HG03108 (cell line): ENCODE measurements around the gene LYRM4.
"Not testable (repeated sequence)": the region's sequence is repeated elsewhere in the genome, so short reads cannot be mapped to it uniquely, and the experiment has no call there.

ENCODE experiments used
- ATAC-seq: cut with Tn5 transposase; IDR thresholded peaks from one replicate; pipeline ENCODE4 v1.9.1; 2021; ENCODE audit warnings: moderate library complexity; ENCODE audit not compliant: unreplicated experiment

The LYRM4 gene

DNA sequence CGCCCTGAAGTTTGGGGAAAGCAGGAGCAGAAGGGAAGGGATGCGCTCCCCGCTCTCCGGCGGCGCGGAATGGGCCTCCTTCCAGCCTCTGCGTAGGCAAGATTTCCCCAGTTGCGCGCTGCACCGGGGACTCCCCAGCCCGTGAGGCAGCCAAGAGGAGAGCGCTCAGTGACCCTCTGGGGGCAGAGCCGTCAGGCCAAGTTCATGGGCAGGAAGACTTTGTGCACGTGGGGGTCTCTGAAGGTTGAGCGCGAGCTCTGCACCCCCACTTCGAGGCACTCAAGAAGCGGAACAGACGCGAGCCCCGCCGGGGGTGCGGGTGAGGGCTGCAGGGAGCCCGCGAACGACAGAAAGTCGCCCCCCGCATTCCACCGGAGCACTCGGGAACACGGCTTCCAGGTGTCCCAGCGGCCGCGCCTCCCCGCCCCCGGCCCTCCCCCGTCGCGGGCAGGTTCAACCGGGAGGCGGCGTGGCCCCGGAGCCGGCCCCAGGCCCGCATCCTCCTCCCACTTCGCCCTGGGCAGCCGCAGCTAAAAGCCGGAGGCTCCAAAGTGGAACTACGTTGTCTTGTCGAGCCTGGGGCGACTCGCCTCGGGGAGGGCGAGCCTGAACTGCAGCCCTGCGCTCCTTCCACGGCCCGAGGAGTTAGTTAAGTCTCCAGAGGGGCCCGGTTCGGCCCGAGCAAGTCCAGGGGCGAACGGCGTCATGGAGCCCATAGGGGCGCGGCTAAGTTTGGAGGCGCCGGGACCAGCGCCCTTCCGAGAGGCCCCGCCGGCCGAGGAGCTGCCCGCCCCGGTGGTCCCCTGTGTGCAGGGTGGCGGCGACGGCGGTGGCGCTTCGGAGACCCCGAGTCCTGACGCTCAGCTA lies 175.7 kb downstream of the LYRM4 start, which contains the start of gene PPP1R3G:
TSS of gene PPP1R3G (plus strand) at position 561 of the 867 bp plus-strand sequence. CDS start at position 706, 145 bp downstream.
- ATAC-seq: peak; percentile 60

DNA sequence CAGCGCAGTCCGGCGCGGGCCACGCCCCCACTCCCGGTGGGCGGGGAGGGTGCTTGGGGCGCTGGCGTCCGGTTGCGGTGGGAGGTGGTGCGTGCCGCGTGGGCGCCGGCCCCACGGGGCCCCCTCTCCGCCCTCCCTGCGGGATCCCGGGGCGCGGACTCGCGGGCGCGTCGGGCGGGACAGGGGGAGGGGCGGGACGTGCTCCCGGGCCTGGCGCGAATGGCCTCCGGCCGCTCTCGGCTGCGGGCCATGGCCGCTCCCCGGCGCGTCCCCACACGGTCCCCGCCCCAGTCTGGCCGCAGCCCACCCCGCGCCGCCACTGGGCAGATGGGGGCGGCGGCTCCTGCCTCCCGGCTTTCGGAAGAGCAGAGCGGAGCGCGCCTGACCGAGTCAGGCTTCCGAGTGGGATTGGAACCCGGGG lies 176.4 kb downstream of the LYRM4 start:
- ATAC-seq: peak; percentile 34

GRCh38 chr6:5083813-5084359 lies 176.9 kb downstream of the LYRM4 start:
- ATAC-seq: no peak

GRCh38 chr6:5083307-5083583 lies 177.5 kb downstream of the LYRM4 start:
- ATAC-seq: no peak

DNA sequence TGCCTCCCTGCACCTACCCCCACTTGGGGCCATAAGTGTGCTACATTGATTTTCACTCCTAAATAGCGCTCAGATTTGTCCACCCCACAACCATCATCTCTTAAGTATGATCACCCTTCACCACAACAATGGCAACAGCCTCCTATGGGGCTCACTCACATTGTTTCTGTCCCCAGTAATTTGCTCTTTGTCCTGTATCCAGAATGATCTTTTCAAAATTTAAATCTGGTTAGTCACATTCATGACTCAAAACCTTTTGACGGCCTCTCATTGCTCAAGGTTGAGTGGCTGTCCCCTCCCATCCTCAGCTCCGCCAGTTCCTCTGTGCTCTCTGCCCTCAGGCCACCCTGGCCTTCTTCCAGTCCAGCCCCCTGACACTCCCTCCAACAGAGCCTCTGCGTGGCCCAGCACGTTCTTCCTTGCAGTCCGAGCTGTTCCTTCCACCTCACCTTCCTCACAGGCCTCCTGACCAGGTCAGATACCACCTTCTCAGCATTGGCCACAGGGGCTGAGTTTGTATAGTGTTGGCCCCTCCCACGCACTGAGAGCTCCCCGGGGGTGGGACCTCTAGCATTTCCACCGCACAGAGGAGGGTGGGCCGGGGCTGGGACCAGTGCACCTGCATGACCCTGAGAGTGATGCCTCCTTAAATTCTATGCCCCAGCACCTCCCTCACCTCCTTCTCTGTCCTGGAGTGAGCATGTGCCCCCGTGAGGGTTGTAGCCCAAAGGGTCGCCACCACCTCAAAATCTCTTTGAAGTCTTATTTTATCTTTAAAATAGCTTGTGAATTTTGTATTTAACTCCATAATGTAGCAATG lies 178.1 kb downstream of the LYRM4 start:
- no peak for ATAC-seq

DNA sequence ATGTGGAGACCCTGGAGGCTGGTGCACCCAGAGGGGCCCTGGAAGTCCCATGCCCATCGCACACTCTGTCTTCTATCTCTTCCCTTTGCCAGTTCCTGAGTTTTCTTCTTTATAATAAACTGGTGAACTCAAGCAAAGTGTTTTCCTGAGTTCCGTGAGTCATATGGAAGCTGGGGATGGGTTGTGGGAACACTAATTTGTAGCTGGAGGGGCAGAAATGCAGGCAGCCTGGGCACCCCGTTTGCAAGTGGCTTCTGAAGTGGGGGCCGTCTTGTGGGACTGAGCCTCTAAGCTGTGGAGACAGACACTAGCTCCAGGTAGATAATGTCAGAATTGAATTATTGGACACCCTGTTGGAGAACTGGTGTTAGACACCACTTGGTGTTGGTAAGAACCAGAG lies 178.8 kb downstream of the LYRM4 start:
- no peak for ATAC-seq

DNA sequence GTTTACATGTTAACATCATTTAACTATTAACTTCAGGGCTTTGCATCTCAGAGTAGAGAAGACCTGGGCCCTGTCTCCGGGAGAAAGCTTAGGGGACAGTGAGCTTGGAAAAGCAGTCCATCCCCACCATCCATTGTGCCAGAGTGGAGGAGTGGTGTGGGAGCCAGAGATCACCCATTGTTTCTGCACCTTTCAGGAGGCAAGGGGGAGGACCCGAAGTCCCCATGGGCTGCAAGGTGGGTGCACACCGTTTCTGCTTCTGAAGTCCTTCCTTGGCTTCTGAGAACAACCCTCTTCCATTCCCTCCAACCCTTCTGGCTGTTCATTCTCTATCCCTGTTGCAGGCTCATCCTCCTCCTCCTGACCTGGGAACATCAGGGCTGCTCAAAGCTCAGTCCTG lies 179.6 kb downstream of the LYRM4 start:
- no peak for ATAC-seq

DNA sequence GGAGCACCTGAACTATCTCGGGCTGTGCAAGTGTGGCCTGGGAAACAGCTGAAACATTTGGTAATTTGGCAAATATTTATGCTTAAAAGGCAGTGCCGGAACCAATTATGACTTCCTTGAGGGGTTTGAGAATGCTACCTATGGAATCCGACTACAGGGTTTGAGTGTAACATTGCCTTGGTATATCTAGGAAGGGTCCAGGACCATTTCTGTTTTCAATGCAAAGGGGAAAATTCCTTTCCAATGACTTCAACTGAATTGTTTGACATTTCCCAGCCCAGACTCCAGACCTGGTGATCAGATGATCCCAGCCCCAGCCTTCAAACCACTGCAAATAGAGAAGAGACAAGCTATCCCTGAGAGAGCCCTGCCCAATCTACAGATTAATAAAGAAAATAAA lies 180.2 kb downstream of the LYRM4 start:
- no peak for ATAC-seq

GRCh38 chr6:5079692-5080091 lies 181.1 kb downstream of the LYRM4 start:
- ATAC-seq: no peak

GRCh38 chr6:5078121-5078669 lies 182.6 kb downstream of the LYRM4 start:
- ATAC-seq: peak; percentile 75

GRCh38 chr6:5076931-5077330 lies 183.8 kb downstream of the LYRM4 start:
- no peak for ATAC-seq

- ATAC-seq: no peak
These were observed 186.8 kb downstream of the LYRM4 start for GRCh38 chr6:5073992-5074391.

GRCh38 chr6:5072440-5072839 lies 188.3 kb downstream of the LYRM4 start:
- no peak for ATAC-seq

GRCh38 chr6:5071216-5071615 lies 189.5 kb downstream of the LYRM4 start:
- ATAC-seq: no peak

DNA sequence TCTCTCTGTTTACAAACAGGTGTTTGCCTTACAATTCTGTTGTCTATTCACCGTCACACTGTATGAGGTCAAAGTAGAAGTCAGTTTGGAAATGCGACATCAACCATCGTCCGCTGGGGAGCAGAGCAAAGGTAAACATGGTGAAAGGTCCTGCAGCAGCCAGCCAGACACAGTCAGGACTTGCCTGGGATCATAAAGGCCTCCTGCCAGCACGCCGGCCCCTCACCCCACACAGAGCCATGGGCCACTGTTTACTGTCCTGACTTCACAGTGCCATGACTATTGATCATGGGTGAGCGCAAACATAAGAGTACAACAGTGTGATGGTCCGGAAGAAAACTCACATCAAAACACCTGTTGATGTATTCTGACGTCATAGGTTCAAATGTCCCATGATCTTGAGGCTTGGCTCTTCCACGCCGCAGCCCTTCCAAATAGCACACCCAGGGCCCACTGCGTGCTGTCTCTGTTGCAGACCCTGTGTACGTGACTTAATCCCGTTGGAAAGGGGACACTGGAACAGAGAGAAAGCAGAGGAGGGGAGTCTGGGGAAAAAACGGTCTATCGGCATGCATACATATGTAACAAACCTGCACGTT lies 192.5 kb downstream of the LYRM4 start:
- no peak for ATAC-seq

DNA sequence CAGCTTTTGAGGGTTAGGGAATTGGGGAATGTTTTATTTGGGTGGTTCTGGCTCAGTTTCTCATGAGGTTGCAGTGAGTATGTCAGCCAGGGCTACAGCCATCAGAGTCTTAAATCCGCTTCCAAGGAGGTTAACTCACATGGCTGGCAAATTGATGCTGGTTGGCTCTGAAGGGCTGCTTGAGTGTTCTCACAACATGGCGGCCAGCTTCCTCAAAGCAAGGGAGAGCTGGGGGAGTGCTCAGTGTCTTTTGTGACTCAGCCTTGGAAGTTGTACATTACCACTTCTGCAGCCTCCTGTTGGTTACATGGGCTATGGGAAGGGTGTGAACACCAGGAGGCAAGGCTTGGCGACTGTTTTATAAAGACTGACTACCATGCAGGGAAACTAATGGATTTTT lies 193.4 kb downstream of the LYRM4 start:
- no peak for ATAC-seq

DNA sequence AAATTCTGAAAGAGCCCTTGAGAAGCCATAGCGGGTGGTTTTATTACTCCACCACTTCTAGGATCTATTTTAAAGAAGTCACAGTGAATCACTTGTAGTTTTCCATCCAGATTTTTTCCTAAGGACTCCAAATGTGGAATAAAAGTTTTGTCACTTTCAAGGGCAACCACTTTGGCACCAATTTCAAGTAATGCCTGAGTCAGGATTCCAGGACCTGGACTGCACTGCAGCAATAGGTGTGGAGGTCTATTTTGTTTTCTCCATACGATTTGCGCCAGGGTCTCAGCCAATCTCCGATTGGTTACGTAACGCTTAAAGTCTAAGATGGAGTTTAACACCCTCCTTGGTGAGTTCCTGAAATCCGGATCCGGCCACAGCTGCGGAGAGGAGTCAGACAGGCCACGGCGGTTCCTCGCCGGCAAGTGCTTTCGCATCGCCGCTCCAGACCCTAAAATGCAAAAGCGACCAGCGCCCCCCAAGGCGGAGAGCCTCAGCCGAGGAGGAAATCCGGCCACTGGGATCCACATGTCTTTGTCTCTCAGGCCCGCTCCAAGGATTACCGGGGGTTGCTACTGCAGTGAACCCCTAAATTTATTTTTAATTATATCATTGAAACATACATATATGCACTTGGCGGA lies 194.2 kb downstream of the LYRM4 start:
- no peak for ATAC-seq

GRCh38 chr6:5063617-5064016 lies 197.1 kb downstream of the LYRM4 start:
- no peak for ATAC-seq

DNA sequence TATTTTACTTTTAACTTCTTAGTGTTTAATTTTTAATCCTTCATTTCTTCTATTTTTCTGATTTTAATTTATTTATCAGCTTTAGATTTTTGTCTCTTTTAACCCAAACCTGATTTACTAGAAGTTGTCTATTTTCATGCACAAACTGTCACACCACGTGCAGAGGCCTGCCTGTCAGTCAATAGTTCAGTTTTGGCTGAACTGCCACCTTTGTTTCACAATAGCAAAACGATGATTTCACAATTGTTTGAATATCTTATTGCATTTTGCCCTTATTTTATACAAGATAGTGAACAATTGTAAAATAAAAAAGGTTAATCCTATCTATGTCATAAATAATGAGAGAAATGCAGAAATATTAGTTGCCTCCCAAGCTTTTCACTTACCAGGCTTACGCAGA lies 199.6 kb downstream of the LYRM4 start:
- ATAC-seq: no peak

DNA sequence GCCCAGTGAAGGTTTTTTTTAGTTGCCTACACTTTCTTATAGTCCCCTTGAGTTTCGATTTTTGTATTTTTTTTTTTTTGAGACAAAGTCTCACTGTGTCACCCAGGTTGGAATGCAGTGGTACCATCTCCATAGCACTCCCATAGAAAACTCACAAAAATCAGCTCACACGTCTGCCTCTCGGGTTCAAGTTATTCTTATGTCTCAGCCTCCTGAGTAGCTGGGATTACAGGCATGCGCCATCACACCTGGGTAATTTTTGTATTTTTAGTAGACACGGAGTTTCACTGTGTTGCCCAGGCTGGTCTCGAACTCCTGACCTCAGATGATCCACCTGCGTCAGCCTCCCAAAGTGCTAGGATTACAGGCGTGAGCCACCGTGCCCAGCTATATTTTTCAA lies 200.3 kb downstream of the LYRM4 start:
- not testable (repeated sequence) for ATAC-seq
